Neural cell (in vitro differentiated cells): ENCODE measurements around the gene RIPOR2. TPM values are rescaled to one million over a fixed set of nuclear protein-coding genes. Genes with fewer than 3 reads are reported as not detected.

ENCODE experiments used
- H2AFZ ChIP-seq: fragments of 200-600, 300-800 bp; sonication (generic), shearing (Covaris generic); 2 replicates; pipeline ENCODE4 v1.6.0; 2014; ENCODE audit warnings: low read depth, mild to moderate bottlenecking, antibody characterized with exemption, low read length, moderate library complexity
- H3F3A ChIP-seq: fragments of 200-600 bp; shearing (Covaris generic); 2 replicates; pipeline ENCODE4 v1.6.1; 2016; ENCODE audit warnings: mild to moderate bottlenecking, moderate library complexity, mixed read lengths, antibody characterized with exemption, low read length; ENCODE audit not compliant: insufficient read depth, poor library complexity, severe bottlenecking
- H3K27ac ChIP-seq: fragments of 200-600, 300-800 bp; sonication (generic), shearing (Covaris generic); 2 replicates; pipeline ENCODE4 v1.5.1; 2014; ENCODE audit warnings: mild to moderate bottlenecking, low read length, moderate library complexity
- H3K27me3 ChIP-seq: fragments of 300-800, 200-600 bp; sonication (generic), shearing (Covaris generic); 2 replicates; pipeline ENCODE4 v1.6.0; 2014; ENCODE audit warnings: mild to moderate bottlenecking, low read depth, low read length, moderate library complexity; ENCODE audit not compliant: insufficient read depth
- H3K36me3 ChIP-seq: fragments of 300-800, 200-600 bp; sonication (generic), shearing (Covaris generic); 2 replicates; pipeline ENCODE4 v1.5.1; 2014; ENCODE audit warnings: mild to moderate bottlenecking, antibody characterized with exemption, low read length, moderate library complexity; ENCODE audit not compliant: insufficient read depth
- H3K4me2 ChIP-seq: fragments of 300-800, 200-600 bp; sonication (generic), shearing (Covaris generic); 2 replicates; pipeline ENCODE4 v1.6.0; 2014; ENCODE audit warnings: mild to moderate bottlenecking, low read length
- H3K4me3 ChIP-seq: fragments of 300-800, 200-600 bp; sonication (generic), shearing (Covaris generic); 2 replicates; pipeline ENCODE4 v1.5.1; 2014; ENCODE audit warnings: mild to moderate bottlenecking, low read length, moderate library complexity
- H3K79me2 ChIP-seq: fragments of 200-600 bp; shearing (Covaris generic); replicated peaks from 2 replicates; pipeline ENCODE4 v1.6.0; 2014; ENCODE audit warnings: mild to moderate bottlenecking, low read length, moderate library complexity; ENCODE audit not compliant: insufficient read depth
- H3K9ac ChIP-seq: fragments of 300-800, 200-600 bp; sonication (generic), shearing (Covaris generic); 2 replicates; pipeline ENCODE4 v1.6.1; 2016; ENCODE audit warnings: mild to moderate bottlenecking, low read length, mixed read lengths
- H3K9me2 ChIP-seq: fragments of 200-600 bp; shearing (Covaris generic); 2 replicates; pipeline ENCODE4 v1.6.1; 2016; ENCODE audit warnings: mild to moderate bottlenecking, low read length, mixed read lengths; ENCODE audit not compliant: insufficient read depth
- H3K9me3 ChIP-seq: fragments of 200-600, 300-800 bp; sonication (generic), shearing (Covaris generic); 2 replicates; pipeline ENCODE4 v1.6.1; 2016; ENCODE audit warnings: mild to moderate bottlenecking, mixed run types, low read length, moderate library complexity, mixed read lengths
- H4K20me1 ChIP-seq: fragments of 200-600 bp; shearing (Covaris generic); 2 replicates; pipeline ENCODE4 v1.6.1; 2016; ENCODE audit warnings: mild to moderate bottlenecking, mixed run types; ENCODE audit not compliant: insufficient read depth
- CTCF ChIP-seq: fragments of 450-650 bp; IDR thresholded peaks from 2 replicates; pipeline ENCODE4 v1.5.1; 2014; ENCODE audit warnings: antibody characterized with exemption, mild to moderate bottlenecking, moderate library complexity; ENCODE audit not compliant: poor library complexity, severe bottlenecking
- EP300 ChIP-seq: fragments of 450-650 bp; conservative IDR thresholded peaks from 2 replicates; pipeline ENCODE4 v1.6.1; 2014; ENCODE audit warnings: antibody characterized with exemption, mild to moderate bottlenecking, moderate library complexity; ENCODE audit not compliant: poor library complexity, severe bottlenecking
- EZH2 ChIP-seq: fragments of 200-600, 300-800 bp; shearing (Covaris generic), sonication (generic); IDR thresholded peaks from 2 replicates; pipeline ENCODE4 v1.6.1; 2014; ENCODE audit warnings: antibody characterized with exemption, low read length, borderline replicate concordance, mild to moderate bottlenecking; ENCODE audit not compliant: insufficient read depth, poor library complexity, severe bottlenecking
- MXI1 ChIP-seq: fragments of 450-650 bp; conservative IDR thresholded peaks from 2 replicates; pipeline ENCODE4 v1.6.1; 2014; ENCODE audit warnings: antibody characterized with exemption, mild to moderate bottlenecking; ENCODE audit not compliant: poor library complexity, severe bottlenecking
- POLR2AphosphoS5 ChIP-seq: IDR thresholded peaks from 2 replicates; pipeline ENCODE4 v1.6.1; 2012
- RAD21 ChIP-seq: fragments of 450-650 bp; conservative IDR thresholded peaks from 2 replicates; pipeline ENCODE4 v1.6.1; 2014; ENCODE audit warnings: antibody characterized with exemption, mild to moderate bottlenecking, moderate library complexity
- REST ChIP-seq: IDR thresholded peaks from 2 replicates; pipeline ENCODE4 v1.6.1; 2012; ENCODE audit warnings: borderline replicate concordance
- SMC3 ChIP-seq: fragments of 450-650 bp; conservative IDR thresholded peaks from 2 replicates; pipeline ENCODE4 v1.6.1; 2014; ENCODE audit warnings: antibody characterized with exemption, mild to moderate bottlenecking, moderate library complexity; ENCODE audit not compliant: poor library complexity
- TAF1 ChIP-seq: IDR thresholded peaks from 2 replicates; pipeline ENCODE4 v1.6.1; 2012; ENCODE audit warnings: low read depth
- polyA plus RNA-seq: library from polyadenylated mRNA; depleted of rRNA; stranded (reverse); fragments of >200 nt; gene quantifications from 2 replicates; pipeline ENCODE4 v1.2.3, GENCODE V29; 2014

RIPOR2 gene
- polyA plus RNA-seq, 1 donor from 2014 or later = 83.8 TPM

GRCh38 chr6:24854077-24854666 lies 81.6 kb downstream of the RIPOR2 start:
- Histone ChIP-seq H3K4me2 (no peak overlapping the region), H3K36me3 (peaks cover 17% of the 10 kb centered on the region), H3K9me3 (no peaks in the 10 kb centered on the region), H3K9ac (no peak overlapping the region), H2AFZ (no peak overlapping the region), H3K79me2 (no peaks in the 10 kb centered on the region), H3K27me3 (no peaks in the 10 kb centered on the region), H3K9me2 (no peaks in the 10 kb centered on the region), H3K27ac (no peak overlapping the region), H4K20me1 (no peaks in the 10 kb centered on the region), H3F3A (no peaks in the 10 kb centered on the region), H3K4me3 (no peak overlapping the region)
- no peak for TF ChIP-seq RAD21
- TF ChIP-seq REST = no peak
- TF ChIP-seq CTCF = no peak
- no peak for TF ChIP-seq EP300
- TF ChIP-seq TAF1 = no peak
- no peak for TF ChIP-seq MXI1
- no peak for TF ChIP-seq POLR2AphosphoS5

GRCh38 chr6:24851086-24851485 lies 84.7 kb downstream of the RIPOR2 start:
- Histone ChIP-seq H4K20me1 (no peaks in the 10 kb centered on the region), H3K27me3 (no peaks in the 10 kb centered on the region), H3K36me3 (peaks cover 13% of the 10 kb centered on the region), H3F3A (no peaks in the 10 kb centered on the region), H3K9ac (no peak overlapping the region), H3K9me2 (no peaks in the 10 kb centered on the region), H3K79me2 (no peaks in the 10 kb centered on the region), H2AFZ (no peak overlapping the region), H3K9me3 (no peaks in the 10 kb centered on the region), H3K4me3 (no peak overlapping the region), H3K4me2 (no peak overlapping the region), H3K27ac (no peak overlapping the region)
- no peak for TF ChIP-seq RAD21
- no peak for TF ChIP-seq TAF1

GRCh38 chr6:24849713-24850112 lies 86.0 kb downstream of the RIPOR2 start:
- Histone ChIP-seq H3K9ac (no peak overlapping the region), H3K27me3 (no peaks in the 10 kb centered on the region), H4K20me1 (no peaks in the 10 kb centered on the region), H3K79me2 (no peaks in the 10 kb centered on the region), H3K27ac (no peak overlapping the region), H2AFZ (no peak overlapping the region), H3K4me2 (no peak overlapping the region), H3F3A (no peaks in the 10 kb centered on the region), H3K36me3 (peaks cover 22% of the 10 kb centered on the region), H3K9me3 (no peaks in the 10 kb centered on the region), H3K4me3 (no peak overlapping the region), H3K9me2 (no peaks in the 10 kb centered on the region)
- no peak for TF ChIP-seq TAF1
- TF ChIP-seq EZH2 = no peak
- no peak for TF ChIP-seq CTCF
- no peak for TF ChIP-seq RAD21
- TF ChIP-seq REST = no peak
- TF ChIP-seq POLR2AphosphoS5 = no peak
- TF ChIP-seq SMC3 = no peak
- no peak for TF ChIP-seq EP300
- no peak for TF ChIP-seq MXI1
